GM12878 (cell line): ENCODE data around the gene AQP7. TPM values are rescaled to one million over a fixed set of nuclear protein-coding genes. Genes with fewer than 3 reads are reported as not detected.
A peak's percentile ranks its signal among the peaks of the same experiment; 100 is the strongest.

Experiments used
- ATAC-seq: fragments of 200-7000 bp; cut with Tn5 transposase; 3 replicates; pipeline ENCODE4 v1.9.1; 2020; ENCODE audit warnings: mild to moderate bottlenecking, moderate library complexity
- BruUV-seq: library from RNA; stranded (reverse); fragments of 400-500 nt; replicated peaks from 2 replicates; lab custom pipeline; 2021; lab: Mats Ljungman, UMichigan
- CTCF ChIA-PET: fragments of 300-600 bp; sonication (Branson Sonifier 250); formaldehyde crosslinking; extraction: SDS; loops from one replicate; lab custom pipeline; 2021; ENCODE audit warnings: inconsistent platforms; lab: Yijun Ruan, JAX
- POLR2A ChIA-PET: fragments of 350-600 bp; formaldehyde crosslinking; extraction: SDS; loops from one replicate; lab custom pipeline; 2021; ENCODE audit warnings: inconsistent platforms; lab: Charles Lee
- RAD21 ChIA-PET: fragments of 300-600 bp; sonication (Branson Sonifier 250); formaldehyde crosslinking; loops from one replicate; lab custom pipeline; 2023; ENCODE audit warnings: antibody characterized with exemption; ENCODE audit not compliant: unreplicated experiment; lab: Charles Lee
- SMC1A ChIA-PET: fragments of 300-600 bp; sonication (Branson Sonifier 250); formaldehyde crosslinking; loops from one replicate; lab custom pipeline; 2023; ENCODE audit not compliant: unreplicated experiment, uncharacterized antibody; lab: Charles Lee
- DNase-seq: peaks from one replicate; pipeline ENCODE4 v3.0.0-alpha.2; 2011; ENCODE audit warnings: low read depth, low spot score
- FAIRE-seq: peaks from 3 replicates; lab custom pipeline; 2011; peaks lifted over from hg19 to GRCh38; lab: Jason Lieb, UNC
- H2AFZ ChIP-seq: 2 replicates; pipeline ENCODE4 v1.6.0; 2011; ENCODE audit warnings: low read depth, low read length, control low read depth; ENCODE audit not compliant: control insufficient read depth
- H3K27ac ChIP-seq: 2 replicates; pipeline ENCODE4 v1.5.1; 2011; ENCODE audit warnings: control low read depth; ENCODE audit not compliant: control insufficient read depth, insufficient read depth
- H3K27me3 ChIP-seq, 2 experiments: replicated peaks in 1 of 2; 2 replicates each; pipeline versions ENCODE4 v1.6.0 to v1.6.1; 2011; ENCODE audit warnings: low read length in 1 of 2; ENCODE audit not compliant: control insufficient read depth in 2 of 2, insufficient read depth in 2 of 2
- H3K36me3 ChIP-seq, 2 experiments: 2 replicates each; pipeline ENCODE4 v1.5.1; 2011; ENCODE audit warnings: low read length in 1 of 2; ENCODE audit not compliant: control insufficient read depth in 2 of 2, insufficient read depth in 2 of 2
- H3K4me1 ChIP-seq: 2 replicates; pipeline ENCODE4 v1.6.1; 2011; ENCODE audit warnings: mild to moderate bottlenecking, low read length, moderate library complexity, mixed read lengths; ENCODE audit not compliant: control insufficient read depth, insufficient read depth
- H3K4me2 ChIP-seq: 2 replicates; pipeline ENCODE4 v1.6.0; 2011; ENCODE audit warnings: control low read depth; ENCODE audit not compliant: control insufficient read depth, insufficient read depth
- H3K4me3 ChIP-seq: fragments of 200-600 bp; sonication (generic); 2 replicates; pipeline ENCODE4 v1.5.1; 2016
- H3K79me2 ChIP-seq: 2 replicates; pipeline ENCODE4 v1.6.0; 2011; ENCODE audit warnings: low read length; ENCODE audit not compliant: control insufficient read depth, insufficient read depth
- H3K9ac ChIP-seq: 2 replicates; pipeline ENCODE4 v1.8.0; 2011; ENCODE audit warnings: low read length, control low read depth, mixed read lengths; ENCODE audit not compliant: control insufficient read depth, insufficient read depth
- H3K9me3 ChIP-seq: replicated peaks from 3 replicates; pipeline ENCODE4 v1.5.1; 2011; ENCODE audit warnings: mild to moderate bottlenecking, low read length; ENCODE audit not compliant: control insufficient read depth, insufficient read depth
- H4K20me1 ChIP-seq: 2 replicates; pipeline ENCODE4 v1.6.0; 2011; ENCODE audit not compliant: control insufficient read depth, insufficient read depth
- ATF7 ChIP-seq: fragments of 450-650 bp; IDR thresholded peaks from 2 replicates; pipeline ENCODE4 v1.6.1; 2016; ENCODE audit warnings: low read depth, mild to moderate bottlenecking
- CBX5 ChIP-seq: sonication (generic); IDR thresholded peaks from 2 replicates; pipeline ENCODE4 v1.6.1; 2016; ENCODE audit warnings: low read depth, moderate library complexity, mild to moderate bottlenecking, inconsistent platforms
- DPF2 ChIP-seq: fragments of 450-650 bp; IDR thresholded peaks from 2 replicates; pipeline ENCODE4 v1.6.1; 2017; ENCODE audit warnings: mild to moderate bottlenecking
- ESRRA ChIP-seq: IDR thresholded peaks from 2 replicates; pipeline ENCODE4 v1.6.1; 2012; ENCODE audit warnings: mild to moderate bottlenecking, low read length, improper control_type of control experiment
- GATAD2B ChIP-seq: fragments of 450-650 bp; conservative IDR thresholded peaks from 2 replicates; pipeline ENCODE4 v1.6.1; 2017; ENCODE audit warnings: low read depth, mild to moderate bottlenecking, moderate library complexity
- IRF4 ChIP-seq: IDR thresholded peaks from 2 replicates; pipeline ENCODE4 v1.6.1; 2011; ENCODE audit warnings: low read depth, low read length
- MTA2 ChIP-seq: fragments of 450-650 bp; IDR thresholded peaks from 2 replicates; pipeline ENCODE4 v1.6.1; 2016; ENCODE audit warnings: low read depth, mild to moderate bottlenecking, moderate library complexity
- NBN ChIP-seq: fragments of 450-650 bp; IDR thresholded peaks from 2 replicates; pipeline ENCODE4 v1.6.1; 2016
- RCOR1 ChIP-seq: conservative IDR thresholded peaks from 2 replicates; pipeline ENCODE4 v1.6.1; 2012; ENCODE audit warnings: low read depth, low read length, improper control_type of control experiment
- STAT3 ChIP-seq: IDR thresholded peaks from 2 replicates; pipeline ENCODE4 v1.6.1; 2011; ENCODE audit warnings: low read depth, low read length, improper control_type of control experiment
- ZBED1 ChIP-seq: IDR thresholded peaks from 2 replicates; pipeline ENCODE4 v1.6.1; 2016; ENCODE audit warnings: borderline replicate concordance
- ZNF687 ChIP-seq: fragments of 450-650 bp; IDR thresholded peaks from 2 replicates; pipeline ENCODE4 v1.6.1; 2017; ENCODE audit warnings: mild to moderate bottlenecking, moderate library complexity
- WGBS: methylation state at CpG from one replicate; pipeline ENCODE4 v1.1.6; 2016; ENCODE audit warnings: low lambda C conversion rate; ENCODE audit not compliant: insufficient replicate concordance, insufficient coverage; ENCODE audit errors: missing lambda C conversion rate; 5-methylcytosine and 5-hydroxymethylcytosine counted together
- in situ Hi-C: fragments of 300-500 bp; cut with MboI; formaldehyde crosslinking; loops from 9 replicates; pipeline ENCODE4 v1.14.3; 2018; ENCODE audit warnings: mixed read lengths
- intact Hi-C: fragments of 100-400 bp; cut with micrococcal nuclease; formaldehyde crosslinking; loops from one replicate; pipeline ENCODE4 v1.14.2; 2022; ENCODE audit not compliant: unreplicated experiment
- polyA plus RNA-seq, 11 experiments: library from polyadenylated mRNA; depleted of rRNA in 4 of 11; unstranded in 6 of 11; stranded (reverse) in 5 of 11; fragments of >200 nt; fragmentation: Nextera tagmentation in 4 of 11; fragmentation: Illumina TruSeq in 1 of 11; extraction: Ambion mirVana in 4 of 11; extraction: Trizol in 1 of 11; gene quantifications; 1 replicate in 1 of 11; 2 replicates in 10 of 11; pipeline versions ENCODE4 v1.2.1 to v1.2.3, GENCODE V29; 2011 to 2016; ENCODE audit warnings: inconsistent platforms in 2 of 11, missing spikeins in 2 of 11, low read depth in 1 of 11
- total RNA-seq, 4 experiments: library from RNA; depleted of rRNA in 3 of 4; stranded (reverse); fragments of >200 nt in 3 of 4; fragmentation: Illumina TruSeq in 1 of 4; extraction: Trizol in 1 of 4; gene quantifications; 2 replicates each; pipeline versions ENCODE4 v1.2.1 to v1.2.3, GENCODE V29; 2013 to 2021
- TF ChIP-seq, protein P1 (sequence below): fragments of 450-650 bp; formaldehyde crosslinking; IDR thresholded peaks from 2 replicates; pipeline ENCODE4 v1.5.0; 2022; ENCODE audit warnings: mild to moderate bottlenecking, missing genetic modification characterization

Gene AQP7
- total and polyA plus RNA-seq, 10 of the 15 experiments (the other 5 are each of a cell fraction or from before 2014, with no cell fraction given): 0.04 to 0.18 (median 0.04) TPM; not detected in 7

GRCh38 chr9:33446946-33447798 is 44.8 kb upstream of the AQP7 start, which contains the start of gene AQP3 (continued):
- TF ChIP-seq ZNF687: no peak
- TF ChIP-seq ESRRA: no peak

GRCh38 chr9:33446240-33446945 is 44.0 kb upstream of the AQP7 start:
- no peaks in the 10 kb centered on the region for H4K20me1 ChIP-seq
- no peaks in the 10 kb centered on the region for H3K36me3 ChIP-seq
- peak overlapping the region; percentile 82 for H3K4me2 ChIP-seq
- no peaks in the 10 kb centered on the region for H3K9me3 ChIP-seq
- peak; percentile 77 for ATAC-seq
- peak; percentile 99 for FAIRE-seq
- ChIA-PET SMC1A (no interaction called here), POLR2A (interaction anchor here (0.5 to 1.1 kb wide), 2 partner anchors 27 to 139 kb away, joined by 3 to 6 read pairs; partner anchors contain the start of gene NOL6), RAD21 (interaction anchor here (0.8 to 1.5 kb wide), 5 partner anchors 11 to 159 kb away, joined by 3 to 6 read pairs (median 4); partner anchors contain the start of gene NOL6), CTCF (interaction anchor here (1.5 to 8.9 kb wide), 6 partner anchors 12 to 71 kb away, joined by 3 to 113 read pairs (median 19); partner anchors contain the start of gene AQP7)
- no peaks in the 10 kb centered on the region for H3K79me2 ChIP-seq
- H3K4me1 ChIP-seq: peaks cover 31% of the 10 kb centered on the region
- DNase-seq: peak; percentile 79
- H3K27ac ChIP-seq: 0 out of 2 replicates have a peak overlapping the region, but pooled peaks have one; percentile 20
- H2AFZ ChIP-seq: no peak overlapping the region
- in situ Hi-C loops (no loop called here), intact Hi-C loops (no loop called here)
- H3K9ac ChIP-seq: peak overlapping the region; percentile 15; the same call in 1 of the 2 replicates
- H3K27me3 ChIP-seq: 0 out of 4 replicates have a peak, but pooled peaks cover 0 to 1% of the 10 kb centered on the region in 2 experiments
- WGBS: 5% methylated on average over 12 of the region's 12 CpGs
- BruUV-seq: no TSS peak
- H3K4me3 ChIP-seq: peak overlapping the region; percentile 40; the same call in 1 of the 2 replicates
- 0 out of 2 replicates have a peak, but pooled peaks have one; percentile 39 for TF ChIP-seq GATAD2B
- peak; percentile 20; the same call in 1 of the 2 replicates for TF ChIP-seq MTA2
- peak; percentile 43; the same call in 1 of the 2 replicates for TF ChIP-seq NBN
- TF ChIP-seq IRF4: 0 out of 2 replicates have a peak, but pooled peaks have one; percentile 12
- TF ChIP-seq ATF7: no peak
- TF ChIP-seq, protein P1, sequence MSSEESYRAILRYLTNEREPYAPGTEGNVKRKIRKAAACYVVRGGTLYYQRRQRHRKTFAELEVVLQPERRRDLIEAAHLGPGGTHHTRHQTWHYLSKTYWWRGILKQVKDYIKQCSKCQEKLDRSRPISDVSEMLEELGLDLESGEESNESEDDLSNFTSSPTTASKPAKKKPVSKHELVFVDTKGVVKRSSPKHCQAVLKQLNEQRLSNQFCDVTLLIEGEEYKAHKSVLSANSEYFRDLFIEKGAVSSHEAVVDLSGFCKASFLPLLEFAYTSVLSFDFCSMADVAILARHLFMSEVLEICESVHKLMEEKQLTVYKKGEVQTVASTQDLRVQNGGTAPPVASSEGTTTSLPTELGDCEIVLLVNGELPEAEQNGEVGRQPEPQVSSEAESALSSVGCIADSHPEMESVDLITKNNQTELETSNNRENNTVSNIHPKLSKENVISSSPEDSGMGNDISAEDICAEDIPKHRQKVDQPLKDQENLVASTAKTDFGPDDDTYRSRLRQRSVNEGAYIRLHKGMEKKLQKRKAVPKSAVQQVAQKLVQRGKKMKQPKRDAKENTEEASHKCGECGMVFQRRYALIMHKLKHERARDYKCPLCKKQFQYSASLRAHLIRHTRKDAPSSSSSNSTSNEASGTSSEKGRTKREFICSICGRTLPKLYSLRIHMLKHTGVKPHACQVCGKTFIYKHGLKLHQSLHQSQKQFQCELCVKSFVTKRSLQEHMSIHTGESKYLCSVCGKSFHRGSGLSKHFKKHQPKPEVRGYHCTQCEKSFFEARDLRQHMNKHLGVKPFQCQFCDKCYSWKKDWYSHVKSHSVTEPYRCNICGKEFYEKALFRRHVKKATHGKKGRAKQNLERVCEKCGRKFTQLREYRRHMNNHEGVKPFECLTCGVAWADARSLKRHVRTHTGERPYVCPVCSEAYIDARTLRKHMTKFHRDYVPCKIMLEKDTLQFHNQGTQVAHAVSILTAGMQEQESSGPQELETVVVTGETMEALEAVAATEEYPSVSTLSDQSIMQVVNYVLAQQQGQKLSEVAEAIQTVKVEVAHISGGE: no peak
- 0 out of 2 replicates have a peak, but pooled peaks have one; percentile 61 for TF ChIP-seq RCOR1
- 0 out of 2 replicates have a peak, but pooled peaks have one; percentile 38 for TF ChIP-seq CBX5
- TF ChIP-seq ZBED1: peak; percentile 41; the same call in 1 of the 2 replicates
- TF ChIP-seq DPF2: no peak
- TF ChIP-seq STAT3: 0 out of 2 replicates have a peak, but pooled peaks have one; percentile 62
